OCI-LY1 (cell line): ENCODE data around the gene FLVCR2.

ENCODE experiments used
- H2AFZ ChIP-seq: fragments of 200-600 bp; sonication (generic), shearing (Covaris generic); 2 replicates; pipeline ENCODE4 v1.6.0; 2014; ENCODE audit warnings: antibody characterized with exemption, mild to moderate bottlenecking, low read length
- H3F3A ChIP-seq: fragments of 200-600 bp; sonication (generic), shearing (Covaris generic); 2 replicates; pipeline ENCODE4 v1.6.0; 2014; ENCODE audit warnings: mild to moderate bottlenecking, antibody characterized with exemption, low read length, moderate library complexity; ENCODE audit not compliant: insufficient read depth
- H3K27ac ChIP-seq: fragments of 200-600 bp; sonication (generic); 2 replicates; pipeline ENCODE4 v1.5.1; 2014; ENCODE audit warnings: low read length, mixed run types, mild to moderate bottlenecking, low read depth; ENCODE audit not compliant: poor library complexity, severe bottlenecking
- H3K27me3 ChIP-seq: fragments of 200-600 bp; sonication (generic); 2 replicates; pipeline ENCODE4 v1.6.0; 2014; ENCODE audit warnings: antibody characterized with exemption, mild to moderate bottlenecking, low read length, moderate library complexity; ENCODE audit not compliant: insufficient read depth
- H3K36me3 ChIP-seq: fragments of 200-600 bp; sonication (generic); 2 replicates; pipeline ENCODE4 v1.6.1; 2014; ENCODE audit warnings: mild to moderate bottlenecking, antibody characterized with exemption, low read length, moderate library complexity, mixed read lengths; ENCODE audit not compliant: insufficient read depth
- H3K4me1 ChIP-seq: fragments of 200-600 bp; sonication (generic); 2 replicates; pipeline ENCODE4 v1.5.1; 2014; ENCODE audit warnings: mild to moderate bottlenecking, low read length, moderate library complexity; ENCODE audit not compliant: insufficient read depth, severe bottlenecking
- H3K4me2 ChIP-seq: fragments of 200-600 bp; sonication (generic), shearing (Covaris generic); 2 replicates; pipeline ENCODE4 v1.6.1; 2014; ENCODE audit warnings: low read length
- H3K4me3 ChIP-seq: fragments of 200-600 bp; sonication (generic); 2 replicates; pipeline ENCODE4 v1.5.1; 2014; ENCODE audit warnings: low read length, low read depth, mild to moderate bottlenecking, mixed read lengths; ENCODE audit not compliant: poor library complexity, severe bottlenecking
- H3K79me2 ChIP-seq: fragments of 200-600 bp; shearing (Covaris generic); 2 replicates; pipeline ENCODE4 v1.6.1; 2016; ENCODE audit warnings: mixed run types, low read length, mixed read lengths; ENCODE audit not compliant: insufficient read depth
- H3K9ac ChIP-seq: fragments of 200-600 bp; sonication (generic), shearing (Covaris generic); 2 replicates; pipeline ENCODE4 v1.6.1; 2014; ENCODE audit warnings: mild to moderate bottlenecking, low read length, mixed read lengths
- H3K9me2 ChIP-seq: fragments of 200-600 bp; sonication (generic), shearing (Covaris generic); 2 replicates; pipeline ENCODE4 v1.6.1; 2014; ENCODE audit warnings: low read depth, mild to moderate bottlenecking, low read length, mixed read lengths
- H3K9me3 ChIP-seq: fragments of 200-600 bp; shearing (Covaris generic); 2 replicates; pipeline ENCODE4 v1.6.1; 2014; ENCODE audit warnings: low read length, mixed read lengths
- H4K20me1 ChIP-seq: fragments of 200-600 bp; sonication (generic), shearing (Covaris generic); 2 replicates; pipeline ENCODE4 v1.6.0; 2016; ENCODE audit warnings: mild to moderate bottlenecking, low read length; ENCODE audit not compliant: insufficient read depth
- EZH2 ChIP-seq: fragments of 200-600 bp; sonication (generic), shearing (Covaris generic); IDR thresholded peaks from 2 replicates; pipeline ENCODE4 v1.8.0; 2017; ENCODE audit warnings: borderline replicate concordance, mixed run types, mild to moderate bottlenecking, antibody characterized with exemption, low read length, moderate library complexity, mixed read lengths
- TF ChIP-seq, protein P1 (sequence below): fragments of 200-600 bp; sonication (generic), shearing (Covaris generic); IDR thresholded peaks from 2 replicates; pipeline ENCODE4 v1.5.1; 2017; ENCODE audit warnings: mild to moderate bottlenecking, antibody characterized with exemption, low read length, moderate library complexity, mixed read lengths

The FLVCR2 gene

DNA sequence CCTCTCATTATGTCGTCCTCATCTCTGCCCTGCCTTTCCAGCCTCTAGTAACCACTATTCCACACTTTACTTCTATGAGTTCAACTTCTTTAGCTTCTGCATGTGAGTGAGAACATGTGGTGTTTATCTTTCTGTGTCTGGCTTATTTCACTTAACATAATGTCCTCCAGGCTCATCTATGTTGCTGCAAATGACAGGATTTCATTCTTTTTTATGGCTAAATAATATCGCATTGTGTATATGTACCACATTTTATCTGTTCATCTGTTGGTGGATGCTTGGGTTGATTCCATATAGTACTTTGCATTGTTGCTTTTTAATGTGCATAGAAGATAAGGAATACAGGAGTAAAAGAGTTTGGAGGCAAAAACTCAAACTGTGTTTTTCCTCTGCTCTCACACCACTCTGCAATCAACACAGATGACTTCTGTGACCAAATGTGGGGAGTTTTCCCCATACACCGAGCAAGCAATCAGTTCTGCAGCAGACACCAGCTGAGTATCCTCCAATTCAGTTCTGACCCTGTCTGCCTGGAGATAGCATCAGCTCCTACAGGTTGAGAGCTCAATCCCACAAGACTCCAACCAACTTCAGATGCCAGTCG lies 24.6 kb upstream of the FLVCR2 start:
- TF ChIP-seq, protein P1, sequence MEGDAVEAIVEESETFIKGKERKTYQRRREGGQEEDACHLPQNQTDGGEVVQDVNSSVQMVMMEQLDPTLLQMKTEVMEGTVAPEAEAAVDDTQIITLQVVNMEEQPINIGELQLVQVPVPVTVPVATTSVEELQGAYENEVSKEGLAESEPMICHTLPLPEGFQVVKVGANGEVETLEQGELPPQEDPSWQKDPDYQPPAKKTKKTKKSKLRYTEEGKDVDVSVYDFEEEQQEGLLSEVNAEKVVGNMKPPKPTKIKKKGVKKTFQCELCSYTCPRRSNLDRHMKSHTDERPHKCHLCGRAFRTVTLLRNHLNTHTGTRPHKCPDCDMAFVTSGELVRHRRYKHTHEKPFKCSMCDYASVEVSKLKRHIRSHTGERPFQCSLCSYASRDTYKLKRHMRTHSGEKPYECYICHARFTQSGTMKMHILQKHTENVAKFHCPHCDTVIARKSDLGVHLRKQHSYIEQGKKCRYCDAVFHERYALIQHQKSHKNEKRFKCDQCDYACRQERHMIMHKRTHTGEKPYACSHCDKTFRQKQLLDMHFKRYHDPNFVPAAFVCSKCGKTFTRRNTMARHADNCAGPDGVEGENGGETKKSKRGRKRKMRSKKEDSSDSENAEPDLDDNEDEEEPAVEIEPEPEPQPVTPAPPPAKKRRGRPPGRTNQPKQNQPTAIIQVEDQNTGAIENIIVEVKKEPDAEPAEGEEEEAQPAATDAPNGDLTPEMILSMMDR, result no peak
- no peak for TF ChIP-seq EZH2

DNA sequence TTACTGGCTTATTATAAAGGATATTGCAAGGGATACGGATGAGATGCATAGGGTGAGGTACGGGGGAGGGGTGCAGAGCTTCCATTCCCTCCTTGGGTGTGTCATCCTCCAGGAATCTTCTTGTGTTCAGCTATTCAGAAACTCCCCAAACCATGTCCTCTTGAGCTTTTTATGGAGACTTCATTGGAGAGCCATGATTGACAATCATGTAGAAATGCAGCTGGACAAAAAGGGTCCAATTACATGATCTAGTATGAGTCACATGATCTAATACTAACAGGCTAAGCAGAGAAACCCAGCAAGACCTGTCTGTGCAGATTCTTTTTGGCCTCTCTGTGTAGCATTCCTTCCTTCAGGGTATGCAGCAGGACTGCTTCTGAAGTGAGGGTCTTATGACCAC lies 23.9 kb upstream of the FLVCR2 start:
- Histone ChIP-seq H2AFZ (no peak overlapping the region), H3K79me2 (no peaks in the 10 kb centered on the region), H3K27me3 (peaks cover 5% of the 10 kb centered on the region; the same call in 1 of the 2 replicates), H3K9me3 (no peaks in the 10 kb centered on the region), H3K4me3 (no peak overlapping the region), H4K20me1 (no peaks in the 10 kb centered on the region), H3F3A (no peaks in the 10 kb centered on the region), H3K9ac (no peak overlapping the region), H3K4me2 (no peak overlapping the region), H3K4me1 (no peaks in the 10 kb centered on the region), H3K9me2 (no peaks in the 10 kb centered on the region), H3K27ac (no peak overlapping the region), H3K36me3 (no peaks in the 10 kb centered on the region)
- TF ChIP-seq EZH2, result no peak
- TF ChIP-seq, protein P1, result no peak

More for the DNA sequence above, 24.6 kb upstream of the FLVCR2 start:
- no peak overlapping the region for H3K4me3 ChIP-seq
- H3K27me3 ChIP-seq, result peaks cover 5% of the 10 kb centered on the region; the same call in 1 of the 2 replicates
- H3K9ac ChIP-seq, result no peak overlapping the region
- no peaks in the 10 kb centered on the region for H3F3A ChIP-seq
- no peak overlapping the region for H3K4me2 ChIP-seq
- no peaks in the 10 kb centered on the region for H3K9me2 ChIP-seq
- no peak overlapping the region for H2AFZ ChIP-seq
- no peaks in the 10 kb centered on the region for H4K20me1 ChIP-seq
- H3K36me3 ChIP-seq, result no peaks in the 10 kb centered on the region
- H3K4me1 ChIP-seq, result no peaks in the 10 kb centered on the region
- H3K79me2 ChIP-seq, result no peaks in the 10 kb centered on the region
- H3K27ac ChIP-seq, result no peak overlapping the region
- H3K9me3 ChIP-seq, result no peaks in the 10 kb centered on the region

GRCh38 chr14:75558440-75558839 lies 20.0 kb upstream of the FLVCR2 start:
- no peaks in the 10 kb centered on the region for H3K9me2 ChIP-seq
- H3K4me2 ChIP-seq, result no peak overlapping the region
- H3F3A ChIP-seq, result no peaks in the 10 kb centered on the region
- H3K27me3 ChIP-seq, result no peaks in the 10 kb centered on the region
- H3K4me3 ChIP-seq, result no peak overlapping the region
- H3K4me1 ChIP-seq, result no peaks in the 10 kb centered on the region
- TF ChIP-seq EZH2, result no peak
- TF ChIP-seq, protein P1, result no peak
- H3K9ac ChIP-seq, result no peak overlapping the region
- no peak overlapping the region for H2AFZ ChIP-seq
- no peaks in the 10 kb centered on the region for H3K36me3 ChIP-seq
- H3K79me2 ChIP-seq, result no peaks in the 10 kb centered on the region
- no peak overlapping the region for H3K27ac ChIP-seq
- H3K9me3 ChIP-seq, result no peaks in the 10 kb centered on the region
- no peaks in the 10 kb centered on the region for H4K20me1 ChIP-seq
